Spinal cord (tissue), 4 donors: ENCODE measurements around the gene BCAT1. TPM values are rescaled to one million over a fixed set of nuclear protein-coding genes. Genes with fewer than 3 reads are reported as not detected.

ENCODE experiments used
- polyA plus RNA-seq, 2 donors: library from polyadenylated mRNA; unstranded; fragments of 120-200 nt; gene quantifications; one replicate each; pipeline ENCODE4 v1.2.1, GENCODE V29; 2013; ENCODE audit not compliant: insufficient read length in 2 of 2
- total RNA-seq, 2 donors: library from RNA; depleted of rRNA in 1 of 2; stranded (reverse); fragments of 120-200 nt in 1 of 2; fragments of >200 nt in 1 of 2; gene quantifications; one replicate each; pipeline versions ENCODE4 v1.2.3 to v1.2.4, GENCODE V29; 2013 to 2014

The BCAT1 gene
- total and polyA plus RNA-seq, 4 donors = 15.6 to 51.6 (median 29.1) TPM

Other genes with a start within 250 kb of the BCAT1 start
- gene DNAI7, start 246.1 kb upstream of the BCAT1 start, total RNA-seq = 1 to 10 TPM; 6.0 to 9.8 TPM
- gene DNAI7, start 246.1 kb upstream of the BCAT1 start, polyA plus RNA-seq = 1 to 10 TPM; 5.0 to 5.4 TPM
- gene ETFRF1, start 246.1 kb upstream of the BCAT1 start, total RNA-seq = 10 to 100 TPM; 33.9 to 55.8 TPM
- gene ETFRF1, start 246.1 kb upstream of the BCAT1 start, polyA plus RNA-seq = 10 to 100 TPM; 53.1 to 68.8 TPM